DOHH2 (cell line): Measurements from ENCODE around the gene PEAR1.

Source experiments
- CTCF ChIP-seq: fragments of 200-600 bp; sonication (generic); IDR thresholded peaks from one replicate; pipeline ENCODE4 v1.5.1; 2014; ENCODE audit warnings: antibody characterized with exemption, mild to moderate bottlenecking, low read depth, low read length; ENCODE audit not compliant: poor library complexity, severe bottlenecking
- EZH2phosphoT487 ChIP-seq: fragments of 200-600 bp; sonication (generic); IDR thresholded peaks from 2 replicates; pipeline ENCODE4 v1.6.1; 2017; ENCODE audit warnings: borderline replicate concordance, mild to moderate bottlenecking, antibody characterized with exemption, low read length, moderate library complexity, mixed read lengths

GRCh38 chr1:156959925-156960324 lies 66.4 kb downstream of the PEAR1 start:
- no peak for TF ChIP-seq CTCF
- no peak for TF ChIP-seq EZH2phosphoT487
